NCI-H82 treated with DMSO at 0.1 percent for 48 hours (cell line): ENCODE measurements around the gene TMEM150B.

Experiments
- DNase-seq: peaks from one replicate; lab custom pipeline; 2025; ENCODE audit not compliant: unreplicated experiment; lab: John Stamatoyannopoulos, UW

TMEM150B gene

GRCh38 chr19:55325172-55325571, at the start of gene TMEM150B:
TMEM150B (minus strand) TSS chr19:55325341; CDS start chr19:55321036, 4,305 bp downstream.
- DNase-seq = no peak

- no peak for DNase-seq
Observed at GRCh38 chr19:55373993-55374757, 49.0 kb upstream of the TMEM150B start.

- no peak for DNase-seq
Observed at GRCh38 chr19:55373306-55373992, 48.3 kb upstream of the TMEM150B start.

- no peak for DNase-seq
Observed at GRCh38 chr19:55372316-55373081, 47.4 kb upstream of the TMEM150B start.

- DNase-seq = no peak
Observed at GRCh38 chr19:55370305-55370988, 45.3 kb upstream of the TMEM150B start, which contains the start of gene IL11. IL11 (minus strand) TSS chr19:55370463; CDS start chr19:55370310, 153 bp downstream.

- peak; percentile 38 for DNase-seq
Observed at GRCh38 chr19:55369653-55370304, 44.6 kb upstream of the TMEM150B start.

- no peak for DNase-seq
Observed at GRCh38 chr19:55368701-55369563, 43.8 kb upstream of the TMEM150B start.

- no peak for DNase-seq
Observed at GRCh38 chr19:55368106-55368505, 43.0 kb upstream of the TMEM150B start.

- no peak for DNase-seq
Observed at GRCh38 chr19:55366790-55367189, 41.6 kb upstream of the TMEM150B start.

GRCh38 chr19:55365964-55366363, 40.8 kb upstream of the TMEM150B start:
- DNase-seq = no peak

GRCh38 chr19:55365245-55365644, 40.1 kb upstream of the TMEM150B start:
- no peak for DNase-seq

GRCh38 chr19:55362990-55363716, 38.0 kb upstream of the TMEM150B start, which contains the start of gene GARIN5B:
GARIN5B (minus strand) TSS chr19:55363260; CDS start chr19:55363066, 194 bp downstream.
- no peak for DNase-seq

GRCh38 chr19:55362174-55362989, 37.2 kb upstream of the TMEM150B start:
- DNase-seq = no peak

- DNase-seq = no peak
Observed at GRCh38 chr19:55360902-55361301, 35.8 kb upstream of the TMEM150B start.

GRCh38 chr19:55358943-55359908, 34.1 kb upstream of the TMEM150B start:
- DNase-seq = no peak

- DNase-seq = no peak
Observed at GRCh38 chr19:55358493-55358892, 33.4 kb upstream of the TMEM150B start.
